NCI-H187 (cell line): ENCODE results near the gene EEFSEC.

Experiments used
- DNase-seq, 2 experiments: peaks; one replicate each; lab custom pipeline; 2025; lab: John Stamatoyannopoulos, UW

EEFSEC gene

DNA sequence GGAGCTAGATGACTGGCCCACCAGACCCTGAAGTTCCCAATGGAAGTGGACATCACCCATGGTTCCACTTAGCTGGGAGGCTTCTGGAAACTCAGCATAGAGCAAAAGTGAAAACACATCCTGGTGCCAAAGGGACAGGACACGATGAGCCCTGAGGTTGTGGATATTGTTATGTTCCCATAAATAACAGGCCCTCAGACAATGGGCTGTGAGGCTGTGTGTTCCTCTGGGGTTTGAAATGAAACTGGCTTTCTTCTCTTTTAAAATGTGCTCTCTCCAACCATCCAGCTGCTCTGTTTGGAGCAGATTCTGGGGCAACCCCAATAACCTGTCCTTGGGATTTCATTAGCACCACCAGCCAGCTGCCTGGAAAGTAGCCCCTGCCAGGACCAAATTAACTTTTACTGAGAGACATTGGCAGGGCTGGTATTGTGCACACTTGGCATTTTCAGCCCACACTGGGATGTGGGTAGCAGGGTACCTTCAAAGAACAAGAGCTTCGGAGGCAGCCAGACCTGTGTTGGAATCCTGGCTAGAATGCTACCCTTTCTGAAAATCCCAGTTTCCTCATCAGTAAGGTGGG, 215.9 kb downstream of the EEFSEC start:
- DNase-seq = no peak

DNA sequence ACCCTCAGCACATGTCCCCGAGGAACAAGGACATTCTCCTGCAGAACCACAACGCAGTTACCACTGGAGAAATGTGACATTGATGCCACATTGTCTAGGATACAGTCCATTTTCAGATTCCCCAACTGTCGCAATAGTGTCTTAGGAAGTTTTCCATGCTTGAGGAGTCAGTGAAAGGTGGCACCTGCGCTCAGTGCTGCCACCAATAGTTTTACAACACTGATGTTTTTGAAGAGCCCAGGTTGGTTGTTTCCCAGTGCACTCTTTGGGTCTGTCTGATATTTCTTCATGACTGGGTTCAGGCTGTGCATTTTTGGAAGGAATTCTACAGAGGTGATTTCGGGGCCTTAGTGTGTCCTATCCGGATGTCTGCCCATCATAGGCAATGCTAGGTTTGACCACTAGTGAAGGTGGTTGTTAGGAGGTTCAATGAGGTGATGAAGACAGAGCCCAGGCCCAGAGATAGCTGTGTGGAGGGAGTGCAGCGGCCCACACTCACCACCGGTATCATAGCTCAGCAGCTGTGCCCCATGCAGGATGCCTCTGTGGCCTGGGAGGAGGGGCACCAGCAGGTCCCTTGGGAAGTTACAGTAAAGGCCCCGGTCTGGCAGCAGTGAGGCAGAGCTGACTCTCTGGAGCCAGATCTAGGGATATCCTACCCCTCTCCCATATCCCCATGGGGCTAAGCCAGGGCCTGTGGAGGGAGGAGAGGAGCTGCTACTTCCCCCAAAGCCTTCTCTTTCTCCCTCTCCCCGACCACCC, 216.8 kb downstream of the EEFSEC start:
- DNase-seq = no peak

DNA sequence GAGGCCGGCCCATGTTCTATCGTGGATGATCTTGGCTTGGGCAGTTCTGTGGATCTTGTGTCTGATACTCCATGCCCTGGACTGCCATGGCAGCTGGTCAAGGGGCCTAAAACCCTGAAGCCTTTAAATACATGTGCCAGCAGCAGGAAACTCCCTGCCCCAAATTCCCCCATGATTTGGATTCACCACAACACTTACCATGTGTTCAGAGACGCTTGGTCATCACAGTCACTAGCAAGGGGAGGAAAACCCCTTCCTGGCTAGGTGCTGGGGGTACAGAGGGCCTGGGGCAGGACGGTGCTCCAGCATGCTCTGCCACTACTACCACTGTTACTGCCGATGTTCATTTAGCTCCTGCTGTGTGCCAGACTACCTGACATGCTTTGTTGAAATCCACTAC, 219.0 kb downstream of the EEFSEC start:
- DNase-seq = no peak

DNA sequence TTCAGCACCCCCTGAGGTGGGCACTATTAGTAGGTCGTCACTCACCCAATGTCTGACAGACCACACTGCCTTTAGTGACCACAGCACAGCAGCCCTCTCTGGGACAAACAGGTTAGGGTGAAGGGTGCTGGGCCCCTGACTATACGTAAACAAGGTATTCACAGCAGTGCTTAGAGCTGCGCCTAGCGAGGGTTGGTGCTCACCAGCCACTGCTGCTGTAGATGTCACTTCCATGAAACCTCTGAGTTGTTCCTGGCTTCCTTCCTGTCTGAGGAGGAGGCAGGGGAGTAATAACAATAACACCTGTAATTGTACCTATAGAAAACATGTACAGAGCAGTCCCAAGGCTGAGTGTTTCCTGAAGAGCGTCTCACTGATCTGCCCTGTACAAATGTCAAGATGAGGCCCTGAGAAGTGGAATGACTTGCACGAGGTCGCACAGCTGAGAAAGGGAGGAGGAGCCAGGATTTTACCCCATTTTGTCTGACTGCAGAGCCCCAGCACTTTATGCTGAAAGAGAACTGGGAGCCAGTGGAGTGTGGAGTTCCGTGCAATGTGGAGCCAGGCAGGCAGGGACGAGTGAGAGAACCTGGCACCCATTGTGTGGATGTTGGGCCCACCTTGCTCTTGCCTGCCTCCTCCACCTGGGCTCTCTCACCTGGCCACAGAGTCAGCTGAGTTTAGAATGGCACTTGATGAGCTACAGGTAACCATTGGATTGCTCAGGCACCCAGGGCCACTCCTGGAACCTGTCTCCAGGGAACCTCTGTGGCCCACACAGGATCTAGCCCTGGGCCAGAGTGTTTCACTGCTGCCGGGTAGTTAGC, 219.6 kb downstream of the EEFSEC start:
- DNase-seq = no peak

DNA sequence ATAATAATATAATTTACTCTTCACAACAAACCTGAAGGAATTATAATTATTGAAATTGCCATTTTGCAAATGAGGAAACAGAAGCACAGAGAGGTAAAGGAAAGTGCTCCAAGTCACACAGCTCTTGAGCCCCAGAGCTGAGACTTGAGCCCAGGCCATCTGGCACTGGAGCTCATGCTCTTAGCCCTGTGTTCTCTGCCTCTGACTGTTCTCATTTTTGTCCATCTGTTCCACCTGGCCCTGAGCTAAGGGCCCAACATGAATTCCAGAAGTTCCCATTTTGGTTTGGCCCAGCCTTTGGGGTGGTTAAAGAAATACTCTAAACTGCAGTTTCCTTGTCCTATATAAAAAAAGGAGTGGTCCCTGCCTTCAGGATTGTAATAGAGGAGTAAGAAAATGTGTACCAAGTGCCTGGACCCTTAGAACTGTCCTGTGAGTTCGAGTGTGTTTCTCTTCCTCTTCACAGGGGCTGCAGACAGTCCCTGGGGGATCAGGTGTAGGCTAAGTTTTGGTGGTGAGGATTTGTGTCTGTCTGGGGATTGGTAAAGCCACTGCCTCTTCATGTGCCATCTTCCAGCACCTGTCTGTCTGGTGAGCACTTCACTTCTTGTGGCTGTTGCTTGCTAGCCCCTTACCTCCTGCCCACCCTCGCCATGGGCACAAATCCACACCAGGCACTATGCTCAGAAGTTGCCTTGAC, 221.6 kb downstream of the EEFSEC start:
- DNase-seq = no peak

DNA sequence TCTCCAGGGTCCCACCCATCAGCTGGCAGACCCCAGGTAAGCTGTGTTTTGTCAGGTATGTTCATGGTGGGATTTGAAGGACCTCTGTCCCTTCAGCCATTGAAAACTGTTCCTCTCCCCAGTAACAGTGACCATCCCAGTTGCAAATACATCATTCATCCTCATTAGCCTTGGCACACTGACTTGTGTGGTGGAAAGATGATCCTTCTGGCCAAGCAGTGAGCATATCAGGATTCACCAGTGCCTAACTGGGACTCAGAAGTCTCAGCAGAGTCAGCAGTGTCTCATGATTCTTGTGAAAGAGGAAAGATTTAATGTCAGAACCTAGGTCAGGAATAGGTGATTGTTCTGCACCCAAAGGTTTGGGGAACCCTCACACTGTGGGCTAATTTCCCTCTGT, 223.2 kb downstream of the EEFSEC start:
- DNase-seq = no peak

DNA sequence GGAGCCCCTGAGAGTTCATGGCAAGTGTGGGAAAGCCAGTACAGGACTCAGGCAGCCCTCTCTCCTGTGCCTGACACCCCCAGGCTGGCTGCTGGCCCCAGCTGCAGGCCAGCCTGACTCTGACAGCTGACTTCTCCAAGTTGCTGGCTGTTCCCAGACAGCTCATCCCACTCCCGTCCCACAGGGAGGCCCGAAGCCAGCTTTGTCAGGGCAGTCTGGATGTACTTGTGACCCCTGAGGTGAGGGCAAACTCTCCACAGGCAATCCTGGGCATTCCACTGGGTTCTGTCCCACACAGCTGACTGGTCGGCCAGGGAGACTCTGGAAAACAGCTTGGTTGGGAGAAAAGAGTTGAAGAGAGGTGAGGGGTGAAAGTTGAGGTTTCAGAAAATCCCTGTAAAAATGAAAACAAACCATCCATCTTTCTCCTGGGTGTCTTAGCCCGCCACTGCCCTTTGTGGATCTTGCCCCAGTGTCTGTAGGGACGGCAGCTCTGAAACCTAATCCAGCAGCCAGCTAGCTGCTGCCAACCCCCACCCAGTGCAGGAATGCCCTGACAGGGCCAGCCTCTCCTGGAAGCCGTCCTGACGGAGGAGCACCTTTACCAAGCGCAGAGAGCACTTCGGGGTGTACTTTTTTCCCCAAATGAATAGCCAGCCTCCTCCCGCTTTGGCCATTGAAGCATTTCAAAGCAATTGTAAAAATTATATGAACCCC, 225.5 kb downstream of the EEFSEC start:
- no peak for DNase-seq

DNA sequence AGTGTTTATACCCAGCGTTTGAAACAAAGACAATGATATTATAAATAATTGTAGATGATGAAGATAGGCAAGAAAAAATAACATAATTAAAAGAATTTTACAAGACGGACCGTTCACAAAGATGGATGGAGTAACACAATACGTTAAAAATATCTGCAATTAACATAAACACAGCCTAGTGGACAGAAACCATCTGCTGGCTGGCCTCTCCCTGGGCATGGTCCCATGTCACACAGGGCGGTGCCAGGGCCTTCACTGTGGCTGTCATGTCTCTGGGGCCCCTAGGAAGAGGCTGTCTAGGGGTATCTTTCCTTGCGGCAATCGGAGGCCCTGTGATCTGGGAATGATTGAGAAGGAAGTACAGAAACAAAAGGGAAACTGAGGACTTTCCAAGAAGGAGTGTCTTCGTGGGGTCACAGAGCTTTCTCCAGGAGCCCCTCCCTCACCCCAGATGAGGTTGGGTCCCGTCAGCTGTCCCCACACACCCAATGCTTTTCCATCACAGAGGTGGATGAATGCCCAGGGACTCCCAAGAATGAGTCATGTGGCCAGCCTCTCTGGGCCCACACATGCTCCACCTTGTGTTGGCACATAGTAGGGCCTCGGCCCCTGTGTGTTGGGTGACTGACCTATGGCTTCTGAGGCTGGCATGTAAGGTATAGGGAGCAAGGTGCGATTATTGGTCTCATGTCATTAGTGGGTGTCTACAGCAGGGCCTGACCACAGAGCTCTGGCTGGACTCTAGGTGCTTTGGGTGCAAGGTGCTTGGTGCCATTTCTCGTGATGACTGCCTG, 226.3 kb downstream of the EEFSEC start:
- DNase-seq = no peak

DNA sequence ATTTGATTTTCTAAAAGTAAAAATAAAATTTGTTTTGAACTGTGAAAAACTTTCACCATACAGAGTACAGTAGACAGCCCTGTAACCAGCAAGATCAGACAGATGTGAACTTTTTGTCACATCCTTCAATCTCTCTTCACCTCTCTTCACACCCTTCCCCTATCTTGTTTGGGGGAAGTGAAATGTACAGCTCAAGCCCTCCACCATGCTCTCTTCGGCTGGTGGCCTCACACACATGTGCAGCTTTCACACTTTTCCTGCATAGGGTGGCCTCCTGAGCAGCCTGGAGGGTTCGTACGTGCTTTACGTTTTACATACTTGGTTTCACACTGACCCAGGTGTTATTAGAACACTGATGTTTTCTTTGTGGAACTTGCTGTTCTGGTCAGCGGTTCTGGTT, 227.0 kb downstream of the EEFSEC start:
- no peak for DNase-seq

DNA sequence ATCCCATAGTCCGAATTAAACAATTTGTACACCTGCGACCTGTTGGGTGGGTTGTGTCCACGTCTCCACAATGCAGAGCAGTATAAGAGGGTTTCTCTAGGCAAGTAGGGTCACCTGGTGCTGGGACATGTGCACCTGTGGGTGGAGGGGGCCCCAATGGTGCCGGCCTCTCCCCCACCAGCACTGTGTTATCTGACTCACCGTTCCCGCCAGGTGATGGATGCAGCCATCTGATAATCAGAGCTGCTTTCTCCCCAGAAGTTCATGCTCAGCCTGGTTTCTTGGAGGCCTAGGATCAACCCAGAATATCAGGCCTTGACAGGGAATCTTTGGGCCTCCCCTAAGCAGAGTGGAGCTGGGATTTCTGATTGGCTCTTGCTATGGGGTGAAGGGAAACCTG, 227.4 kb downstream of the EEFSEC start:
- no peak for DNase-seq

DNA sequence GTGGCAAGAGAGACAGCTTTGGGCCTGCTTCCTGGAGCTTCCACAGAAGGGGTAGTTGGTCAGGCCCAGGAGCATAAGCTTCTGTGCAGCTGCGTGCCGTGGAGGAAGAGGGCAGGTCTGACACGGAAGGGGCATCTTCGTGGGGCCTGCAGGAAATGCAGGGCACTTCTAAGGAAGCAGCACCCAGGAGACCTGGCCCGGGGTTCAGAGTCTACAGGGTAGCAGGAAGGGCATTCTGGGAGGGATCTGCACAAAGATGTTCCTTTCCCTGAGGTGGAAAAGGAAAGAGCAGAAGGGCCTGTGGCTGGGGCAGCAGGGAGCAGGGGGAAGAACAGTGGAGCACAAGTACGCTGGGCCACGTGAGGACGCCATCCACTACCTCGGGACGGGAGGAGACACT, 228.3 kb downstream of the EEFSEC start:
- no peak for DNase-seq

DNA sequence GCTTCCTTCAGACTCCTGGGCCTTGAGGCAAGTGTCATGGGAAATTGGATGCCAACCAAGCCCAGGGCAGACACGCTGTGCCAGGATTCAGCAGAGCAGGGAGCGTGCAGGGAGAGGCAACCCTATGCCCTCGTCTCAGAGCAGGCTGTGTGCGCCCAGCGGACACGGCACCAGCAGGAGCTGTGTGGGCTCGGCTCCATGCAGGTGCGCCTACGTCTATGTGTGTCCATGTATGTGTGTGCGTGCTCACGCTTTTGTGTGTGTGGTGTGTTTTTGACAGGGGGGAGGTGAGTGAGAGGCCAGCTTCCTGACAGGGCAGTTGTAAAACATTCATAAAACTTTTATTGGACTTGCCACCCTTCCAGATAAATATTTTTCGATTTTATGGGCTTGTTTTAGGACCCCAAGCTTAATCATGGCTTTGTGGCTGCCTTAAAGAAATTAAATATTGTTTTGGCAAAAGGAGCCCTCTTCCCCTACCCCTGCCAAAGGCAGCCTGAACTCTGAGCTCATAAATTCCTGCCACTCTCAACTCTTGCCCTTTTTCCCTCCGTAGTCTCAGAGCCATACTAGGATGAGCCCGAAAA, 229.0 kb downstream of the EEFSEC start:
- DNase-seq = no peak

DNA sequence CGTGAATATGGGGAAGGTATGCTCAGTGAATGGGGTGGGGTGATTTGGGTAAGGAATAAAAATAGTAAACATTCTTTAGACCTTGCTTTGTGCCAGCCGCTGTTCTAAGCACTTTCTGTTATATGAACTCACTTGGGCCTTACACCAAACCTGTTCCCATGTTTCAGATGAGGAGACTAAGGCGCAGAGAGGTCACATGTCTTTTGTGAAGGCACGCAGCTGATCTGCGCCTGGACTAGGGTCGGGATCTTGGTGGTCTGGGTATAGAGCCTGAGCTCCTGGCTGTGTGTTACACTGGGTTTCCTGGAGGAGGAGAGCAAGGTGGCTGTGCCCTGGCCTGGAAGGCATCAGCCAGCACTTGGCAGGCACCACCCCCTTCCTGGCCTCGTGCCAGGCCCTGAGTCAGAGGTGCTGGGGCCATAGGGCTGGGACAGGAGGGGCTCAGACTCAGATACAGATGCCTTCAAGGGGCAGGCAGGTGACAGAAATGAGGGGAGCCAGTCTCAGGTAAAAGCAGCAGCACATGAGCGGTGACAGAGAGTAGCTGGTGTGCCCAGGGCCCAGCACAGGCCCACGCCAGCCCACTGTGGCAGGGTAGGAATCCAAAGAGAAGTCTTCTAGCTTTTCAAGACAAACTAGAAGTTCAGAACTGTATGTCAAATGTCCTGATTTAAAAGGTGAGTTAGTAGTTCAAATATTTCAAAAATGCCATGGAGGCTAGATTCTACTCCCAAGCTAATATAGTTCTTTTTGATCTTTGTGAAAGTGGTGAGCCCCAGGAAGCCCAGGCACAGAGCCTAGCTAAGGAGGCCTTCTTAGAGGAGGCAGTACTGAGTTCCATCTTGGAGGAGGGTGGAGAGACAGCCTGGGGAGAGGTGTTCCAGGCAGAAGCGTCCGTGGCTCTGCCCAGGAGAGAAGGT, 230.3 kb downstream of the EEFSEC start:
- DNase-seq = no peak

DNA sequence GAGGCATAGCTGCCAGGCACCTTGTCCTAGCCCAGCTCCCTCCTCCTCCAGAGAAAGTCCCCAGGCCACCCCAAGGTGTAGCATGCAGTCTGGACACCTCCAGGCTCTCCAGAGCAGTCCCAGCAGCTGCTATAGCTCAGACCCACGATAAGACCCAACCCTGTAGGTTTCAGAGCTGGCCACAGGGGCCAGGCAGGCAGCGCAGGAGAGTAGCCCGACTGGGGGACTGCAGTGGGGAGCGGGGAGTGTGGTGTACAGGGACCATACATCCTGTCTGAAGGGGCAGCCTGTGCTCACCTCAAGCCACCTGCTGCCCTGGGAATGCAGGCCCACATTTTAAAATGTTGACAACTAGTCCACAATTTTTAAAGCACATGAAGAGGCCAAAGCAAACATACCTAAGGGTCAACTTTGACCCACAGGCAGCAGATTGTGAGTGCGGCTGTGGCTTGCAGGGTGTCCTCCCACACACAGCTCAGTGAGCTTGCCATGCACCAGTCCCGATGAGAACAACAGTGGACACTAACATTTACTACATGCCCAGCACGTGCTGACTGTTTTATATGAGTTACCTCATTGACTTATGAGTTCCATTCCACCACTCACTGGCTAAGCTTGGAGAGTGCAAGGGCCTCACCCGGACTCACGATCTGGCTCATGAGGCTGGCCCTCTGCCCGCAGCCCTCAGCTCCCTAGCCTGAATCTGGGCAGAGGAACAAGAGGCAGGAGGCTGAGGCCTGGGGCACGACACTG, 232.0 kb downstream of the EEFSEC start:
- no peak for DNase-seq

DNA sequence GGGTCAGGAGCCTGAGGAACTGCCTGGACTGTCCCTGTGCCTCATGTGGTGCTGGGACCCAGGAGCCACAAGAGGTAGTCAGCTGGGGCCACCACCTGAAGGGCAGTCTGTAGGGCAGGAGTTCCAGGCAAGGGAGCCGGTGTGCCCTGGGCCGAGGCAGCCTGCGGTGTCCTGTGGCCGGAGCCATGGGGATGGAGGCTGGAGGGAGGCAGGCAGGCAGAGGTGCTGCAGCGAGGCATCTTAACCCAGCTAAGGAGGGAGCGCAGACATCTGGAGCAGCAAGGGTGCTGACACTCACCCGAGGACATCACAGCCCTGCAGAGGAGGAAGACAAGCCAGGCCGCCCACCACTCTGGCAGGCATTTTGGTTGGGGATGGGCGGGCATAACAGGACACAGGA, 235.7 kb downstream of the EEFSEC start:
- no peak for DNase-seq

DNA sequence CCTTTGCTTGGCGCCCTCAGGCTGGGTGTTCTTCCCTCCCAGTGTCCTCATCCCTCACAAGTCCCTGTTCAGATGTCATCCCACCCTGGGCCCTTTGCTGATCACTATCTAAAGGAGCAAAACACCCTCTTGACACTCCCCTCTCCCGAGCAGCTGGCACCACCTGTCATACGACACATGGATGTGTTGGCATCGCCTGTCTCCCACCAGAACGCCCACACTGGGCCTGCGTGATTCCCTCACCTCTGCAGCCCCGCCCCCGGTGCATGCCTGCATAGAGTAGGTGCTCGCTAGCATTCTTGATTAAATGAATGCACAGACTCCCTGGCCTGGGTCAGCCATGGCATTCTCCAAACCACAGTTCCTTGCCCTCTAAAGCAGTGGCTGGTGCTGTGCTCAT, 237.6 kb downstream of the EEFSEC start:
- DNase-seq = no peak

DNA sequence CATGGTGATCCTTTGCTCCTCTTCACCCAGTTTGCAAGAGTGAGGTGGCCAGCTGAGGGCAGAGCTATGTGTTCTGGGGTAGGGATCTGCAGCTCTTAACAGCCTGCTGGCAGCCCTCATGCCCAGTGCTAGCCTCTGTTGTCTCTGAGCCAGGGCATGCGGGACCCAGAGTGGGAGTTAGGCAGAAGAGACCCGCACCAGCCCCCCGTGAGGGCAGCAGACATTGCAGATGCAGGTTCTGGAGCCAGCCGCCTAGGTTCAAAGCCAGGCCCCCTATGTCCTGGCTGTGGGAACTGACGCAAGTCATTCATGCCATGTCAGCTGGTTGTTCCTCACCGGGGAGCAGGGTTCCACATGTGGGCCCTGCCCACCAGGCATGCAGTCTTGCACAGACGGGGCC, 238.7 kb downstream of the EEFSEC start:
- DNase-seq = no peak

DNA sequence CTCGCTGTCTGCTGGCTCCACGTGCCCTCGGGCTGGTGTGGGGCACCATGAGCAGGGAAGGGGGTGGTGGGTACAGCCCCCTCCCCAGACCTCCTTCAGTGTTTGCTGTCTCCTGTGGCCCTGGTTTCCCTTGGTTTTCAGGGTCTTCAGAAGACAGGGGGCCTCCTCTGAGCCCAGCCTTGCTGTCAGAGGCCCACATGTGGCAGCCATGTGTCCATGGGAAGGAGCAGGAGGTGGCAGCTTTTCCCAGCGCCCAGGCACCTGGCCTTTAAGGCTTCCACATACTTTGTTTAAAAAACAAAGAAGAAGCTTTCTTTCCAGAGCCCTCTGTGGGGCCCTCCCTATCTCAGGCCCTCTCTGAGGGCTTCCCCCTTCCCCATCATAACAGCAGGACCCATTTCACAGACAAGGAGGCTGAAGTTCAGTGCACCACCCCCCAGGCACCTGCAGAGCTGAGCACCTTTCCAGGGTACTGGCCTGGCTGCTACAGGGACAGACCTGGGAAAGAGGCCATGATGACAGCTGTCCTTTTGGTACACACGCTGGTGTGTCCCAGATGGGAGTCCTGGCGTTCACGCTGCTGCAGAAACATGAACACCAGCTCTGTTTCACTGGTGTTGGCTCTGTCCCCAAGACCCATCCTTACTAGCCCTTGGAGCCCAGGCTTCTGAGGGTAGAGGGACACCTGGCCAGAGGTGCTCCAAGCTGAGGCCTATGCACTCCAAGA, 239.7 kb downstream of the EEFSEC start:
- no peak for DNase-seq
